IMR-90 (cell line): ENCODE data around the gene HAGHL. TPM values are rescaled to one million over a fixed set of nuclear protein-coding genes. Genes with fewer than 3 reads are reported as not detected.

ENCODE experiments used
- ATAC-seq: fragments of 200-7000 bp; cut with Tn5 transposase; 2 replicates; pipeline ENCODE4 v1.9.1; 2020; ENCODE audit warnings: low read depth, mild to moderate bottlenecking, moderate library complexity
- BruUV-seq: library from RNA; stranded (reverse); fragments of 400-500 nt; replicated peaks from 2 replicates; lab custom pipeline; 2021; lab: Mats Ljungman, UMichigan
- CTCF ChIA-PET: fragments of 300-600 bp; formaldehyde crosslinking; extraction: SDS; loops from one replicate; lab custom pipeline; 2021; ENCODE audit warnings: antibody characterized with exemption; lab: Yijun Ruan, JAX
- POLR2A ChIA-PET: fragments of 300-600 bp; sonication (Branson Sonifier 250); formaldehyde crosslinking; loops from one replicate; lab custom pipeline; 2022; ENCODE audit warnings: antibody characterized with exemption; ENCODE audit not compliant: unreplicated experiment; lab: Charles Lee
- DNase-seq: peaks from one replicate; pipeline ENCODE4 v3.0.0; 2013
- H2AFZ ChIP-seq: replicated peaks from 2 replicates; pipeline ENCODE3; 2013; ENCODE audit warnings: low read length, mild to moderate bottlenecking; ENCODE audit not compliant: poor library complexity
- H2AK5ac ChIP-seq: 2 replicates; pipeline ENCODE4 v1.6.1; 2013; ENCODE audit warnings: low read depth, low read length, inconsistent platforms
- H2AK9ac ChIP-seq: replicated peaks from 2 replicates; pipeline ENCODE3; 2013; ENCODE audit warnings: mild to moderate bottlenecking, low read depth, low read length, moderate library complexity; ENCODE audit not compliant: poor library complexity
- H2BK120ac ChIP-seq: 2 replicates; pipeline ENCODE4 v1.6.1; 2013; ENCODE audit warnings: low read depth, low read length, inconsistent platforms
- H2BK15ac ChIP-seq: 3 replicates; pipeline ENCODE4 v1.6.1; 2013; ENCODE audit warnings: low read depth, low read length, inconsistent platforms
- H2BK20ac ChIP-seq: 2 replicates; pipeline ENCODE4 v1.6.1; 2013; ENCODE audit warnings: low read depth, mild to moderate bottlenecking, inconsistent platforms, low read length, moderate library complexity
- H2BK5ac ChIP-seq: 2 replicates; pipeline ENCODE4 v1.6.1; 2013; ENCODE audit warnings: mild to moderate bottlenecking, low read depth, low read length, inconsistent platforms; ENCODE audit not compliant: poor library complexity, severe bottlenecking
- H3K14ac ChIP-seq: replicated peaks from 2 replicates; pipeline ENCODE4 v1.6.1; 2013; ENCODE audit warnings: low read depth, low read length, inconsistent platforms
- H3K18ac ChIP-seq: 2 replicates; pipeline ENCODE4 v1.6.1; 2013; ENCODE audit warnings: low read depth, low read length, control low read depth
- H3K23ac ChIP-seq: 2 replicates; pipeline ENCODE4 v1.6.1; 2013; ENCODE audit warnings: low read depth, low read length, inconsistent platforms
- H3K27ac ChIP-seq: 2 replicates; pipeline ENCODE4 v1.5.1; 2013; ENCODE audit warnings: mild to moderate bottlenecking, control low read depth, low read length; ENCODE audit not compliant: insufficient read depth
- H3K27me3 ChIP-seq: 2 replicates; pipeline ENCODE4 v1.6.1; 2013; ENCODE audit warnings: low read length; ENCODE audit not compliant: control insufficient read depth, insufficient read depth
- H3K36me3 ChIP-seq: 2 replicates; pipeline ENCODE4 v1.6.1; 2013; ENCODE audit warnings: low read length, mixed read lengths; ENCODE audit not compliant: control insufficient read depth, insufficient read depth
- H3K4ac ChIP-seq: 2 replicates; pipeline ENCODE4 v1.6.1; 2013; ENCODE audit warnings: low read depth, low read length, inconsistent platforms
- H3K4me1 ChIP-seq: 2 replicates; pipeline ENCODE4 v1.6.1; 2013; ENCODE audit warnings: low read length, mixed read lengths; ENCODE audit not compliant: control insufficient read depth, insufficient read depth
- H3K4me2 ChIP-seq: 2 replicates; pipeline ENCODE4 v1.6.1; 2013; ENCODE audit warnings: low read depth, mild to moderate bottlenecking, control low read depth, low read length, moderate library complexity
- H3K4me3 ChIP-seq: 2 replicates; pipeline ENCODE4 v1.5.1; 2013; ENCODE audit warnings: low read depth, mild to moderate bottlenecking, control low read depth, low read length, moderate library complexity; ENCODE audit not compliant: insufficient read depth
- H3K56ac ChIP-seq: 2 replicates; pipeline ENCODE4 v1.6.1; 2013; ENCODE audit warnings: low read length, inconsistent platforms; ENCODE audit not compliant: insufficient read depth; ENCODE audit errors: extremely low read depth
- H3K79me1 ChIP-seq, 2 experiments: 2 replicates each; pipeline ENCODE4 v1.6.1; 2013; ENCODE audit warnings: low read length in 2 of 2, inconsistent platforms in 1 of 2, low read depth in 1 of 2
- H3K9ac ChIP-seq: 2 replicates; pipeline ENCODE4 v1.6.1; 2013; ENCODE audit warnings: low read depth, low read length, control low read depth
- H3K9me1 ChIP-seq: 2 replicates; pipeline ENCODE4 v1.6.1; 2013; ENCODE audit warnings: low read length, inconsistent platforms; ENCODE audit not compliant: insufficient read depth
- H3K9me3 ChIP-seq: 2 replicates; pipeline ENCODE4 v1.6.1; 2013; ENCODE audit warnings: low read length; ENCODE audit not compliant: control insufficient read depth, insufficient read depth
- H4K20me1 ChIP-seq: 2 replicates; pipeline ENCODE4 v1.6.1; 2013; ENCODE audit warnings: low read length, inconsistent platforms; ENCODE audit not compliant: insufficient read depth
- H4K5ac ChIP-seq: 2 replicates; pipeline ENCODE4 v1.6.1; 2013; ENCODE audit warnings: mild to moderate bottlenecking, low read depth, low read length, control low read depth
- H4K8ac ChIP-seq, 2 experiments: 2 replicates each; pipeline ENCODE4 v1.6.1; 2013; ENCODE audit warnings: low read depth in 2 of 2, low read length in 2 of 2, control low read depth in 1 of 2, inconsistent platforms in 1 of 2
- H4K91ac ChIP-seq: 2 replicates; pipeline ENCODE4 v1.6.1; 2013; ENCODE audit warnings: low read depth, low read length, inconsistent platforms; ENCODE audit not compliant: insufficient read depth
- BHLHE40 ChIP-seq: fragments of 150-350 bp; IDR thresholded peaks from 2 replicates; pipeline ENCODE4 v1.6.1; 2016; ENCODE audit warnings: mild to moderate bottlenecking, low read depth, low read length
- CEBPB ChIP-seq: IDR thresholded peaks from 2 replicates; pipeline ENCODE4 v1.6.1; 2012; ENCODE audit warnings: low read depth, low read length, improper control_type of control experiment
- CHD1 ChIP-seq: IDR thresholded peaks from 2 replicates; pipeline ENCODE4 v1.6.1; 2012; ENCODE audit warnings: low read depth, low read length, improper control_type of control experiment
- CTCF ChIP-seq: conservative IDR thresholded peaks from 2 replicates; pipeline ENCODE4 v1.5.1; 2012; ENCODE audit warnings: mild to moderate bottlenecking, low read depth, low read length, improper control_type of control experiment
- ELK1 ChIP-seq: fragments of 150-350 bp; IDR thresholded peaks from 2 replicates; pipeline ENCODE4 v1.6.1; 2016; ENCODE audit warnings: low read depth, mild to moderate bottlenecking, low read length, moderate library complexity, borderline replicate concordance
- FOS ChIP-seq: fragments of 150-350 bp; IDR thresholded peaks from 2 replicates; pipeline ENCODE4 v1.6.1; 2016; ENCODE audit warnings: low read depth, low read length
- MAFK ChIP-seq: IDR thresholded peaks from 2 replicates; pipeline ENCODE4 v1.6.1; 2012; ENCODE audit warnings: low read depth, low read length, improper control_type of control experiment
- MAZ ChIP-seq: IDR thresholded peaks from 2 replicates; pipeline ENCODE4 v1.6.1; 2012; ENCODE audit warnings: low read depth, mild to moderate bottlenecking, low read length, improper control_type of control experiment, moderate library complexity, borderline replicate concordance
- MXI1 ChIP-seq: IDR thresholded peaks from 2 replicates; pipeline ENCODE4 v1.6.1; 2012; ENCODE audit warnings: low read depth, mild to moderate bottlenecking, low read length, moderate library complexity, borderline replicate concordance
- NFE2L2 ChIP-seq: fragments of 150-350 bp; IDR thresholded peaks from 2 replicates; pipeline ENCODE4 v1.6.1; 2016; ENCODE audit warnings: low read depth, mild to moderate bottlenecking, low read length
- POLR2A ChIP-seq: IDR thresholded peaks from 2 replicates; pipeline ENCODE4 v1.6.1; 2012; ENCODE audit warnings: mild to moderate bottlenecking, low read depth, low read length
- RAD21 ChIP-seq: IDR thresholded peaks from 2 replicates; pipeline ENCODE4 v1.6.1; 2012; ENCODE audit warnings: low read length, improper control_type of control experiment
- RCOR1 ChIP-seq: IDR thresholded peaks from 2 replicates; pipeline ENCODE4 v1.6.1; 2012; ENCODE audit warnings: mild to moderate bottlenecking, low read length, improper control_type of control experiment; ENCODE audit not compliant: insufficient replicate concordance
- RFX5 ChIP-seq: IDR thresholded peaks from 2 replicates; pipeline ENCODE4 v1.8.0; 2012; ENCODE audit warnings: low read depth, mild to moderate bottlenecking, low read length, moderate library complexity
- SMC3 ChIP-seq: fragments of 150-350 bp; IDR thresholded peaks from 2 replicates; pipeline ENCODE4 v1.6.1; 2016; ENCODE audit warnings: low read depth, mild to moderate bottlenecking, antibody characterized with exemption, low read length, moderate library complexity
- WGBS, 2 experiments: methylation state at CpG; one replicate each; pipeline versions ENCODE4 v1.1.5 to v1.1.7; 2013; ENCODE audit warnings: missing lambda C conversion rate in 2 of 2; ENCODE audit not compliant: insufficient read length in 1 of 2; ENCODE audit errors: extremely low coverage in 2 of 2; 5-methylcytosine and 5-hydroxymethylcytosine counted together
- dilution Hi-C: fragments of 300-500 bp; cut with HindIII; formaldehyde crosslinking; loops from one replicate; pipeline ENCODE4 v1.14.3; 2018; ENCODE audit warnings: low sequenced_read_pairs; ENCODE audit not compliant: unreplicated experiment
- in situ Hi-C: fragments of 300-500 bp; cut with MboI; formaldehyde crosslinking; loops from 3 replicates; pipeline ENCODE4 v1.14.3; 2019; ENCODE audit warnings: low sequenced_read_pairs, inconsistent platforms, mixed read lengths
- intact Hi-C: fragments of 100-400 bp; cut with micrococcal nuclease; formaldehyde crosslinking; loops from 2 replicates; pipeline ENCODE4 v1.10.0; 2022
- polyA plus RNA-seq, 3 experiments: library from polyadenylated mRNA; depleted of rRNA; stranded (reverse); fragments of >200 nt; gene quantifications; 2 replicates each; pipeline ENCODE4 v1.2.3, GENCODE V29; 2012; ENCODE audit warnings: low replicate concordance in 1 of 3
- total RNA-seq: library from RNA; depleted of rRNA; stranded (reverse); fragments of >200 nt; gene quantifications from 2 replicates; pipeline ENCODE4 v1.2.3, GENCODE V29; 2012

Gene HAGHL
- total and polyA plus RNA-seq, 2 of the 4 experiments (the other 2 are of a cell fraction): 3.0 to 12.5 TPM

GRCh38 chr16:706189-707061, 20.5 kb upstream of the HAGHL start:
- 10% methylated on average over 16 of the region's 49 CpGs; no CpG with 5 or more reads in 1 of the 2 experiments for WGBS, 2 experiments
- Histone ChIP-seq H4K20me1 (peaks cover 18% of the 10 kb centered on the region; the same call in 1 of the 2 replicates), H2BK5ac (no peak overlapping the region), H3K27me3 (peaks cover 57% of the 10 kb centered on the region), H3K9me1 (no peaks in the 10 kb centered on the region), H3K18ac (no peak overlapping the region), H2BK20ac (no peak overlapping the region), H3K4me1 (peaks cover 5% of the 10 kb centered on the region; the same call in 1 of the 2 replicates), H3K4me2 (no peak overlapping the region), H4K5ac (no peak overlapping the region), H2AFZ (no peak overlapping the region), H4K91ac (no peak overlapping the region), H3K56ac (no peak overlapping the region), H3K79me1 (no peaks in the 10 kb centered on the region), H2BK120ac (no peak overlapping the region), H4K8ac (no peak overlapping the region), H3K27ac (no peak overlapping the region), H3K23ac (no peak overlapping the region), H3K9me3 (no peaks in the 10 kb centered on the region), H3K4ac (no peak overlapping the region), H2BK15ac (no peak overlapping the region), H3K4me3 (no peak overlapping the region), H3K9ac (no peak overlapping the region), H2AK5ac (no peak overlapping the region), H3K14ac (no peak overlapping the region), H3K36me3 (no peaks in the 10 kb centered on the region), H2AK9ac (no peak overlapping the region)
- ChIA-PET POLR2A (no interaction called here), CTCF (no interaction called here)
- ATAC-seq: no peak
- intact Hi-C loops: no loop called here
- dilution Hi-C loops: no loop called here
- in situ Hi-C loops: loop anchor here (25.0 kb wide), 1 partner anchor 356 kb away; the partner anchor contains the start of gene SSTR5
- no peak for DNase-seq
- BruUV-seq: no TSS peak
- TF ChIP-seq CHD1 (no peak), FOS (no peak), ELK1 (no peak), NFE2L2 (no peak), POLR2A (no peak), RAD21 (no peak), CEBPB (no peak), CTCF (no peak), RFX5 (no peak), MXI1 (no peak), MAZ (no peak), SMC3 (no peak), RCOR1 (no peak), BHLHE40 (no peak), MAFK (no peak)
